NCI-H510A treated with DMSO at 0.1 percent for 48 hours (cell line): Measurements from ENCODE around the gene SPPL3.
"Not testable (repeated sequence)": the region's sequence is repeated elsewhere in the genome, so short reads cannot be mapped to it uniquely, and the experiment has no call there.

Source experiments
- DNase-seq: peaks from one replicate; lab custom pipeline; 2025; lab: John Stamatoyannopoulos, UW

Gene SPPL3

GRCh38 chr12:120750806-120751205 lies 153.4 kb downstream of the SPPL3 start:
- no peak for DNase-seq

GRCh38 chr12:120749256-120749655 lies 154.9 kb downstream of the SPPL3 start:
- no peak for DNase-seq

GRCh38 chr12:120748242-120748641 lies 155.9 kb downstream of the SPPL3 start:
- no peak for DNase-seq

GRCh38 chr12:120744922-120745493 lies 159.2 kb downstream of the SPPL3 start:
- no peak for DNase-seq

- DNase-seq = no peak
These were observed 162.4 kb downstream of the SPPL3 start for GRCh38 chr12:120741476-120742421.

GRCh38 chr12:120740871-120741270 lies 163.3 kb downstream of the SPPL3 start:
- DNase-seq = no peak

GRCh38 chr12:120739821-120740613 lies 164.1 kb downstream of the SPPL3 start:
- no peak for DNase-seq

GRCh38 chr12:120739031-120739762 lies 165.0 kb downstream of the SPPL3 start:
- no peak for DNase-seq

- no peak for DNase-seq
These were observed 165.7 kb downstream of the SPPL3 start for GRCh38 chr12:120738252-120739030.

- DNase-seq = no peak
These were observed 166.5 kb downstream of the SPPL3 start for GRCh38 chr12:120737557-120738251.

- DNase-seq = no peak
These were observed 167.5 kb downstream of the SPPL3 start for GRCh38 chr12:120736404-120737331.

GRCh38 chr12:120735181-120735580 lies 169.0 kb downstream of the SPPL3 start:
- no peak for DNase-seq

GRCh38 chr12:120734210-120734609 lies 169.9 kb downstream of the SPPL3 start:
- DNase-seq = no peak

GRCh38 chr12:120733574-120733973 lies 170.6 kb downstream of the SPPL3 start:
- DNase-seq = no peak

- not testable (repeated sequence) for DNase-seq
These were observed 172.0 kb downstream of the SPPL3 start for GRCh38 chr12:120732198-120732597.

- no peak for DNase-seq
These were observed 177.2 kb downstream of the SPPL3 start for GRCh38 chr12:120726961-120727360.

GRCh38 chr12:120726510-120726793 lies 177.7 kb downstream of the SPPL3 start:
- DNase-seq = no peak

- peak; percentile 92 for DNase-seq
These were observed 178.3 kb downstream of the SPPL3 start, which contains the start of gene ACADS for GRCh38 chr12:120725659-120726509. ACADS (plus strand) TSS chr12:120725826; CDS start chr12:120725886, 60 bp downstream.
